A172 (cell line): Measurements from ENCODE around the gene SLC39A11. TPM values are rescaled to one million over a fixed set of nuclear protein-coding genes. Genes with fewer than 3 reads are reported as not detected.
A peak's percentile ranks its signal among the peaks of the same experiment; 100 is the strongest.
"Not testable (repeated sequence)": the region's sequence is repeated elsewhere in the genome, so short reads cannot be mapped to it uniquely, and the experiment has no call there.

Experiments
- DNase-seq: peaks from one replicate; pipeline ENCODE4 v3.0.0-alpha.2; 2015; ENCODE audit warnings: low spot score
- total RNA-seq: library from RNA; depleted of rRNA; stranded (reverse); fragments of >200 nt; shearing (Covaris generic); gene quantifications from 2 replicates; pipeline ENCODE4 v1.2.3, GENCODE V29; 2014

SLC39A11 gene
- total RNA-seq, 1 experiment from 2014 or later, result 59.2 TPM

GRCh38 chr17:73007407-73007806, 85.1 kb downstream of the SLC39A11 start:
- DNase-seq, result peak; percentile 23

DNA sequence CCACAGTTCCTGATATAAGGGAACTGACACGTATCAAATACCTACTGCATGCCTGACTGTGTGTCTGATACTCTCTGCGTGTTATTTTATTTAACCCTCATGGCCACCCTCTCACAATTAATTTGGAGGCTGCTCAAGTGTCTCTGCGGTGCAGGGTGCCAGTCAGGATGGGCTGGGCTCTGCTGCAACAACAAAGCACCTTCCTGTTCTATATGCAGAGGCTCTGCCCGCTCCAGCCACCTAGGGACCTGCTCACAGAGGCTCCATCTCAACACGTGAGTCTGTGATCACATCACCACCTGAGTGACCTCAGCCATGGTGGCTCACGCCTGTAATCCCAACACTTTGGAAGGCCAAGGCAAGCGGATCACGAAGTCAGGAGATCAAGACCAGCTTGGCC, 87.1 kb downstream of the SLC39A11 start:
- no peak for DNase-seq

GRCh38 chr17:73003487-73003886, 89.0 kb downstream of the SLC39A11 start:
- DNase-seq, result no peak

DNA sequence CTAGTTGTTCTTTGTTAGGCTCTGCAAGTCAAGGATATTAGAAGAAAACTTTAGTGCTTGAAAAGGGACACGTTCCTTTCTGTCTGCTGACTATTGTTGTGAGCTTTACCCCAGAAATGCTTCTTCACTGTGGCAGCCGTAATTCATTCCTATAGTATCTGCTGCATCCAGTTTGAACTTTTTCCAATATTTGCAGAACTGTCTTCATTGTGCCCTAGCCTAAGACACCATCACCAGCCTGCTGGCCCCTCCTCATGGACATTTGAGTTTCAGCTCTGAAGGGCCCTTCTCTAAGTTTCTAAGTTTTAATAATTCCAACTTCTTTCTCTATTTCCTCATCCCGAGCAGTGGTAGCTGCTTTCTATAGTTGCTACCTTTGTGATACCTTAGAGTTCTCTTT, 91.7 kb downstream of the SLC39A11 start:
- no peak for DNase-seq

DNA sequence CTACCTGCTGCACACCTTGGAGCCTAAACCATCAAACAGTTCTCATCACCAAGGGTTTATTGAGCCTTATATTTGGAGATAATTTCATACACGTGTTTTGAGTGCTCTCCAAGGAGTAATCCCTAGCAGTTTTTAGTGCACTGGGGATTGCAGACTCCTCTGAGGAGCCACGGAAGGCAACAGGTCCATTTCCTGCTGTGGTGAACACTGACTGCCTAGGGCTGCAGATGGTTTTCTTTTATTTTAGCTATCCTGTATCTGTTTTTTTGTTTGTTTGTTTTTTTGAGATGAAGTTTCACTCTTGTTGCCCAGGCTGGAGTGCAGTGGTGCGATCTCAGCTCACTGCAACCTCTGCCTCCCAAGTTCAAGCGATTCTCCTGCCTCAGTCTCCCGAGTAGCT, 93.0 kb downstream of the SLC39A11 start:
- not testable (repeated sequence) for DNase-seq

DNA sequence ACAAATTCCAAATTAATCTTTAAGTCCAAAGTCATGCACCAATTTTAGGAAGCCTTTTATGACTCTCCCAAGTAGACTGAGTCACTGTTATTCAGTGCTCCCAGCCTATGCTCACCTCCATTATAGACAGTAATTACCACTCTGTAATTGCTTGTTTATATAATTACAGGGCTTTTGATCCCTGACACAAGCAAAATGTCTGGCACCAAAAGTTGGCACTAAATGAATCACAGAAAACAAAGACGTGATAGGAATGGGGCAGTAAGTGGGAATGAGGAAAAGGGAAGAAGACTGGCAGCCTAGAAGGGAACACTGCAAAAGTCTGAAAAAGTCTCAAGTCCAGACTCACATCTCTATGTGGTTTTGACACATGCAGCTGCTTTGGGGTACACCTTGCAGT, 94.1 kb downstream of the SLC39A11 start:
- no peak for DNase-seq

- DNase-seq, result peak; percentile 90
Measured at GRCh38 chr17:72997559-72997958, 94.9 kb downstream of the SLC39A11 start.

DNA sequence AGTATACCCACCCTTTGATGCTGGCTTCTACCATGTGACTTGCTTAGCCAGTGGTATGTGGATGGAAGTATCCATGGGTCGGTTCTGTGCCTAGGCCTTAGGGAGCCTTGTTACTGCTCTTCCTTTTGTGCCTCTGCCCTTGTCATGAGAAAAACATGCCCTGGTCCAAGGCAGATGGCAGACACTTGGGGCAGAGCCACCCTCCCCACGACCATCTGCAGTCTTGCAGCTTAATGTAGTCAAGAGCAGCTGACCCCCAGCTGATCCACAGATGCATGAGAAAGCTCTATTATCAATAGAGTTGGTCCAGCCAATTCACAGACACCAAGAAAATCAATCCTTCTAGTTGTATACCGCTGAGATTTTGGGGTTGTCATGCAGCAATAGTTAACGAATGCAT, 95.7 kb downstream of the SLC39A11 start:
- no peak for DNase-seq

DNA sequence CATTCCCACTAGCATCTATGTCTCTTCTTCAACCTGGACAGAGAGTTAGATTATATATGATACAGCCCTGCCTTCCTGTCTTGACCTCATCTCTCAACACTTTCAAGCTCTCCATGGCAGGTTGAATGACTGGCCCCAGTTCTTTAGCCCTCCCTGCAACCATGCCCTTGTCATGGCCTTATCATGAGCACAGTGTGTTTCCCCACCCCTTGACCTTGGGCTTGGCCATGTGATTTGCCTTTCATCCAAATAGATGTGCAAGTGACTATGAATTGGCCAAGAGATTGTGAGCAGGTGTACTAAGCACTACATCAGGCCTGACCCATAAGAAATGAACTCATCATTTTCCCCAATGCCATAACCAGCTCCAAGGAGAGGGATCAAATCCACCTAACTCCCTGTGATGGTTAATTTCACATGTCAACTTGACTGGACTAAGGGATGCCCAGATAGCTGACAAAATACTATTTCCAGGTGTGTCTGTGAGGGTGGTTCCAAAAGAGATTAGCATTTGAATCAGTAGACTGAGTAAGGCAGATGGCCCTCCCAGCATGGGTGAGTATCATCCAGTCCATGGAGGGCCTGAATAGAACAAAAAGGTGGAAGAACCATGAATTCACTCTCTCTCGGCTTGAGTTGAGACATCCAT, 97.4 kb downstream of the SLC39A11 start:
- DNase-seq, result no peak

DNA sequence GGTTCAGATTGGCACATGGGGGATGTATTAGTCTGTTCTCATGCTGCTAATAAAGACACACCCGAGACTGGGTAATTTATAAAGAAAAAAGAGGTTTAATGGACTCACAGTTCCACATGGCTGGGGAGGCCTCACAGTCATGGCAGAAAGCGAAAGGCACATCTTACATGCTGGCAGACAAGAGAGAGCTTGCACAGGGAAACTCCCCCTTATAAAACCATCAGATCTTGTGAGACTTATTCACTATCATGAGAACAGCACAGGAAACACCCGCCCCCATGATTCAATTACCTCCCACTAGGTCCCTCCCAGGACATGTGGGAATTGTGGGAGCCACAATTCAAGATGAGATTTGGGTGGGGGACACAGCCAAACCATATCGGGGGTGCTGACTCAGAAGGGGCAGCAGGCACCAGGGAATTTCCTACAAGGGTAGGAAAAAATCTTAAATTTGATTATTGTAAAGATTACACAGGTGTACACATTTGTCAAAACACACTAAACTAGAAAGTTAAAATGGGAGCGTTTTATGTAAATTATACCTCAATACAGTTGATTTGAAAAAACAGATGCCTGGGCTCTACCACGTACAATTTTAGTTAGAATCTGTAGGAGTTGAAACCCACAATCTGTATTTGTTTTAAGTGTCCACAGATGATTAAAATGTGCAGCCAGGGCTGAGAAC, 99.6 kb downstream of the SLC39A11 start:
- peak; percentile 86 for DNase-seq

- no peak for DNase-seq
Measured at GRCh38 chr17:72991651-72992050, 100.8 kb downstream of the SLC39A11 start.

- DNase-seq, result no peak
Measured at GRCh38 chr17:72989074-72989610, 103.3 kb downstream of the SLC39A11 start.

DNA sequence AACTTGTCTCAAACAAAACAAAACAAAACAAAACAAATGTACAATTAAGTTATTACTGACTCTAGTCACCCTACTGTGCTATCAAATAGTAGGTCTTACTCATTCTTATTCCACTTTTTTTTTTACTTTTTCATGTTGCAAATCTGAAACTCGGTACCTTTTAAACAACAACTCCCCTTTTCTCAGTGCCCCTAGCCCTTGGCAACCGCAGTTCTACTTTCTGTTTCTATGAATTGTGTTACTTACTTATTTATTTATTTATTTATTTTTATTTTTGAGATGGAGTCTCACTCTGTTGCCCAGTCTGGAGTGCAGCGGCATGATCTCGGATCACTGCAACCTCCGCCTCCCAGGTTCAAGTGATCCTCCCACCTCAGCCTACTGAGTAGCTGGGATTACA, 104.0 kb downstream of the SLC39A11 start:
- DNase-seq, result no peak

- no peak for DNase-seq
Measured at GRCh38 chr17:72987166-72987565, 105.3 kb downstream of the SLC39A11 start.

DNA sequence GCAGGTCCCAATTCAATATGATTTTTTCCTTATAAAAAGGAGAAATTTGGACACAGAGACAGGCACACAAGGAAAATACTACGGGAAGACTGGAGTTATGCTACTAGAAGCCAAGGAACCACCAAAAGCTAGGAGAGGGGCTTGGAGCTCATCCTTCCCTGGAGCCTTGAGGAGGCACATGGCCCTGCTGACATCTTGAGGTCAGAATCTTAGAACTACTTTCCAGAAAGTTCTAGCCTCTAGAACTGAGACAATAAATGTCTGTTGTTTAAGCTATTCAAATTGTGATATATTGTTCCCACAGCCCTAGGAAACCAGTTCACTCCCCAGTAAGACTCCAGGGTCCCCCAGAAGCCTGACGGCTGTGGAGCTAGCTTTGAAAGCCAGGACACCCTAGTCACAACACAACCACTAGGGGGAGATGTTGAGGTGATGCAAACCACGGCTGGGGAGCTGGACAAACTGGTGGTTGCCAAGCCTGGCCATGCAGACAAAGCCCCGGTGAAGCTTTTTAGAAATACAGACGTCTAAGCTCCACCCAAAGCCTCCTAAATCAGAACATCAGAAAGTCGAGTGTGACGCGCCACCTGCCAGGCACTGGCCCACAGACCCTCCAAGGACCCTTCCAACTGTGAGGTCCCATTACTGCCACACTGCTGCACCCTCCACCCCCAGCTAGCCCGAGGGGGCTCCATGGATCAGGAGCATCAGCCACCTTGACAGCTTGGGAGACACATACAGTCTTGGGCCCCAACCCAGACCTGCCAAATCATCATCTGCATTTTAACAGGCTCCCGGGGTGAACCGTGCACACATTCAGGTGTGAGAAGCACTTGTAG, 106.4 kb downstream of the SLC39A11 start:
- peak; percentile 83 for DNase-seq

DNA sequence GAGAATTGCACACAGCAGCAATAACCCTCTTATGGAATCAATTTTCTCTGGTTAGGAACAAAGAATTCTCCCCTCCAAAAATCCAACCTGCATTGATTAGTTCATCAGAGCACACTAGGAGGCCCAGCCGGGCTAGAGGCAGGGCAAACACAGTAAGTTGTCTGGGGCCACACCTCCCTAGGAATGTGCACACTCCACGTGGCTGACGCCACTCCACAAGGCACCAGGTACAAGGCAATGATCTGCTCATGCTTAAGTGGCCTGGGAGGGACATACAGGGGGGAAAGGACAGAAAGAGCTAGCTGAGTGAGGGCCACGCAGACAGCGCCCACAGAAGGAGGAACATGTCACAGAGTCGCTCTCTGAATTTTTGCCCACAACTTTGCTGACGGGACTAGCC, 107.6 kb downstream of the SLC39A11 start:
- peak; percentile 55 for DNase-seq

- DNase-seq, result peak; percentile 96
Measured at GRCh38 chr17:72984145-72984925, 108.2 kb downstream of the SLC39A11 start.

- no peak for DNase-seq
Measured at GRCh38 chr17:72982680-72983079, 109.8 kb downstream of the SLC39A11 start.

DNA sequence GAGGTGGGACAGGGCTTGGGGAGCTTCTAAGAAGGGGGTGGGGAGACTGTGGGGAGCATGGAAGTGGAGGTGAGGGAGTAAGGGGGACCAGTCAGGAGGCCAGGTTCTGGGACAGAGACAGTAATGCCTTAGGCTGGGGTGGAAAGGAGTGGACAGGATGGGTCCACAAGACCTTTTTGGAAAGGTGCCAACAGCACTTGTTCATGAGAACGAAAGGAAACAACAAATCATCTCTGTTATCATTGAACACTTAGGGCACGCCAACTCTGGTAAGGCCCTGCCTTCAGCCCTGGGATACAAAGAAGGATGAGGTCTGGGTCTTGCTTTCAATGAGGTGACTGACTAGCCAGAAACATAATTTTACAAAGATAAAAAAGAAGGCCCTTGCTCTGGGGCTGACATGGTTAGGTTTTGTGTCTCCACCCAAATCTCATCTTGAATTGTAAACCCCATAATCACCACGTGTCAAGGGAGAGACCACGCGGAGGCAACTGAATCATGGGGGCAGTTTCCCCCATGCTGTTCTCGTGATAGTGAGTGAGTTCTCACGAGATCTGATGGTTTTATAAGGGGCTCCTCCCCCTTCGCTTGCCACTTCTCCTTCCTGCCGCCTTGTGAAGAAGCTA, 113.8 kb downstream of the SLC39A11 start:
- DNase-seq, result peak; percentile 49

DNA sequence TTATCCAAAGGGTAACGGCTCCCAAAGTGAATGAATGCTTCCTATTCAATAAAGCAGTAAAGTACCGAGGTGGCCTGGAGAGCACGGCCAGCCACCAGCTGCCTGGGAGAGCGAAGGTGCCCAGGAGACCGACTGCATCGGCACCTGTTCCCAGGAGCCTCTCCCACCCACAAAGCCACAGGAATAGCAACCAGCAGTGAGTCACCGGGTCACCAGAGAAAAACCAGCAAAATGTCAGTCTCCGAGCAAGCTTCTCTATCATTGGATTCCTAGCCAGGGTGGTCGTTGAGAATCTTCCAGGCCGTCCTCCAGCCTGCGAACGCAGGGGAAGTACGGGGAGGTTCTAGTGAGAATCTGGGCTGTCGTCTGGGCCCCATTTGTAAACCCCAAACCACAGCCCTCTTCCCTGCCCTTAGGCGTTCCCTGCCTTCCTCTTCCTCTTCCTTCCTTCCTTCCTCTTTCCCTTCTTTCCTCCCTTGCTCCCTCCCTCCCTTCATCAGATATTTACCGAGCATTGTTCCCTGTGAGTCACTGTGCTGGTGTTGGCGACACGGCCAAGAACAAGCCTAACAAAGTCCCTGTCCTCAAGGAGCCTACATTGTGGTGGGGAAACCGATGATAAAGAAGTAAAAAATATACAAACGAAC, 114.6 kb downstream of the SLC39A11 start:
- DNase-seq, result peak; percentile 92
